WTC11 (cell line): ENCODE data around the gene URB1.

ENCODE experiments used
- CREB1 ChIP-seq: sonication (generic); formaldehyde crosslinking; IDR thresholded peaks from 2 replicates; pipeline ENCODE4 v1.8.0; 2023; ENCODE audit warnings: mild to moderate bottlenecking, missing genetic modification reagents
- ESRRA ChIP-seq: sonication (generic); formaldehyde crosslinking; IDR thresholded peaks from 2 replicates; pipeline ENCODE4 v1.8.1; 2022; ENCODE audit warnings: mild to moderate bottlenecking, missing genetic modification reagents, borderline replicate concordance
- JUN ChIP-seq: sonication (generic); formaldehyde crosslinking; IDR thresholded peaks from 2 replicates; pipeline ENCODE4 v1.8.0; 2023; ENCODE audit warnings: mild to moderate bottlenecking, missing genetic modification reagents
- MYBL2 ChIP-seq: sonication (generic); formaldehyde crosslinking; IDR thresholded peaks from 2 replicates; pipeline ENCODE4 v1.8.1; 2023; ENCODE audit warnings: mild to moderate bottlenecking, moderate library complexity, missing genetic modification reagents
- NR2C2 ChIP-seq: sonication (generic); formaldehyde crosslinking; IDR thresholded peaks from 2 replicates; pipeline ENCODE4 v1.8.0; 2022; ENCODE audit warnings: mild to moderate bottlenecking, missing genetic modification reagents
- PRRX2 ChIP-seq: fragments of 250-450 bp; sonication (Bioruptor Pico); IDR thresholded peaks from 2 replicates; pipeline ENCODE4 v1.8.0; 2021; ENCODE audit warnings: mild to moderate bottlenecking
- SOX15 ChIP-seq: fragments of 250-450 bp; sonication (Bioruptor Pico); IDR thresholded peaks from 2 replicates; pipeline ENCODE4 v1.9.0; 2021; ENCODE audit warnings: mild to moderate bottlenecking
- TEAD1 ChIP-seq: sonication (generic); formaldehyde crosslinking; IDR thresholded peaks from 2 replicates; pipeline ENCODE4 v1.8.0; 2022; ENCODE audit warnings: mild to moderate bottlenecking, missing genetic modification reagents
- TF ChIP-seq, protein P1 (sequence below): fragments of 200-600 bp; IDR thresholded peaks from 2 replicates; pipeline ENCODE4 v1.8.0; 2022; ENCODE audit warnings: antibody characterized with exemption
- TF ChIP-seq, protein P2 (sequence below): sonication (generic); formaldehyde crosslinking; IDR thresholded peaks from 2 replicates; pipeline ENCODE4 v1.8.1; 2023; ENCODE audit warnings: mild to moderate bottlenecking, missing genetic modification reagents
- TF ChIP-seq, protein P3 (sequence below): sonication (generic); formaldehyde crosslinking; IDR thresholded peaks from 2 replicates; pipeline ENCODE4 v1.8.0; 2022; ENCODE audit warnings: mild to moderate bottlenecking, missing genetic modification reagents
- TF ChIP-seq, protein P4 (sequence below): fragments of 250-450 bp; sonication (Bioruptor Pico); IDR thresholded peaks from 2 replicates; pipeline ENCODE4 v1.9.0; 2021; ENCODE audit warnings: mild to moderate bottlenecking, borderline replicate concordance
- TF ChIP-seq, protein P5 (sequence below): sonication (generic); formaldehyde crosslinking; IDR thresholded peaks from 2 replicates; pipeline ENCODE4 v1.8.0; 2023; ENCODE audit warnings: missing genetic modification reagents

DNA sequence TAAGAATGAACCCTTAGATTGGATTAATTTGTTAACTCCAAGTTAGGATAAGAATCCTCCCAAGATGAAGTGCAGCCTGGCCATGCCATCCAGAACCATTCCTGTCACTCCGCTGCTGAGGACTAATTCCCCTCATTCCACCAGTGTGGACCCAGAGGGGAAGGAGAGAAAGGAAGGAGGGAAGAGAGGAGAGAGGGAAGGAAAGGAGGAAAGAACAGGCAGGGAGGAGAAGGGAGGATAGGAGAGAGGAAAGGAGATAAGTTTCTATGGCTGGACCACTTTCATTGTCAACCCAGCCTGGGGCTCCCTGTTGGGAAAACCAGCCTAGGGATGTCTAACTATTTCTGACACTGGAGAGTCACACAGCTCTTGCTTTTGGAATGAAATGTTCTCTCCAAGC lies 89.4 kb downstream of the URB1 start:
- TF ChIP-seq CREB1 (no peak), MYBL2 (no peak), JUN (CRISPR knock-in tag) (no peak), TEAD1 (CRISPR knock-in tag) (no peak), NR2C2 (CRISPR knock-in tag) (no peak), SOX15 (CRISPR knock-in tag) (no peak), ESRRA (CRISPR knock-in tag) (no peak), PRRX2 (CRISPR knock-in tag) (no peak)
- TF ChIP-seq, protein P1, sequence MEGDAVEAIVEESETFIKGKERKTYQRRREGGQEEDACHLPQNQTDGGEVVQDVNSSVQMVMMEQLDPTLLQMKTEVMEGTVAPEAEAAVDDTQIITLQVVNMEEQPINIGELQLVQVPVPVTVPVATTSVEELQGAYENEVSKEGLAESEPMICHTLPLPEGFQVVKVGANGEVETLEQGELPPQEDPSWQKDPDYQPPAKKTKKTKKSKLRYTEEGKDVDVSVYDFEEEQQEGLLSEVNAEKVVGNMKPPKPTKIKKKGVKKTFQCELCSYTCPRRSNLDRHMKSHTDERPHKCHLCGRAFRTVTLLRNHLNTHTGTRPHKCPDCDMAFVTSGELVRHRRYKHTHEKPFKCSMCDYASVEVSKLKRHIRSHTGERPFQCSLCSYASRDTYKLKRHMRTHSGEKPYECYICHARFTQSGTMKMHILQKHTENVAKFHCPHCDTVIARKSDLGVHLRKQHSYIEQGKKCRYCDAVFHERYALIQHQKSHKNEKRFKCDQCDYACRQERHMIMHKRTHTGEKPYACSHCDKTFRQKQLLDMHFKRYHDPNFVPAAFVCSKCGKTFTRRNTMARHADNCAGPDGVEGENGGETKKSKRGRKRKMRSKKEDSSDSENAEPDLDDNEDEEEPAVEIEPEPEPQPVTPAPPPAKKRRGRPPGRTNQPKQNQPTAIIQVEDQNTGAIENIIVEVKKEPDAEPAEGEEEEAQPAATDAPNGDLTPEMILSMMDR = no peak
- TF ChIP-seq, protein P2, sequence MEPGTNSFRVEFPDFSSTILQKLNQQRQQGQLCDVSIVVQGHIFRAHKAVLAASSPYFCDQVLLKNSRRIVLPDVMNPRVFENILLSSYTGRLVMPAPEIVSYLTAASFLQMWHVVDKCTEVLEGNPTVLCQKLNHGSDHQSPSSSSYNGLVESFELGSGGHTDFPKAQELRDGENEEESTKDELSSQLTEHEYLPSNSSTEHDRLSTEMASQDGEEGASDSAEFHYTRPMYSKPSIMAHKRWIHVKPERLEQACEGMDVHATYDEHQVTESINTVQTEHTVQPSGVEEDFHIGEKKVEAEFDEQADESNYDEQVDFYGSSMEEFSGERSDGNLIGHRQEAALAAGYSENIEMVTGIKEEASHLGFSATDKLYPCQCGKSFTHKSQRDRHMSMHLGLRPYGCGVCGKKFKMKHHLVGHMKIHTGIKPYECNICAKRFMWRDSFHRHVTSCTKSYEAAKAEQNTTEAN = no peak
- TF ChIP-seq, protein P3, sequence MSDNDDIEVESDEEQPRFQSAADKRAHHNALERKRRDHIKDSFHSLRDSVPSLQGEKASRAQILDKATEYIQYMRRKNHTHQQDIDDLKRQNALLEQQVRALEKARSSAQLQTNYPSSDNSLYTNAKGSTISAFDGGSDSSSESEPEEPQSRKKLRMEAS = no peak
- TF ChIP-seq, protein P4, sequence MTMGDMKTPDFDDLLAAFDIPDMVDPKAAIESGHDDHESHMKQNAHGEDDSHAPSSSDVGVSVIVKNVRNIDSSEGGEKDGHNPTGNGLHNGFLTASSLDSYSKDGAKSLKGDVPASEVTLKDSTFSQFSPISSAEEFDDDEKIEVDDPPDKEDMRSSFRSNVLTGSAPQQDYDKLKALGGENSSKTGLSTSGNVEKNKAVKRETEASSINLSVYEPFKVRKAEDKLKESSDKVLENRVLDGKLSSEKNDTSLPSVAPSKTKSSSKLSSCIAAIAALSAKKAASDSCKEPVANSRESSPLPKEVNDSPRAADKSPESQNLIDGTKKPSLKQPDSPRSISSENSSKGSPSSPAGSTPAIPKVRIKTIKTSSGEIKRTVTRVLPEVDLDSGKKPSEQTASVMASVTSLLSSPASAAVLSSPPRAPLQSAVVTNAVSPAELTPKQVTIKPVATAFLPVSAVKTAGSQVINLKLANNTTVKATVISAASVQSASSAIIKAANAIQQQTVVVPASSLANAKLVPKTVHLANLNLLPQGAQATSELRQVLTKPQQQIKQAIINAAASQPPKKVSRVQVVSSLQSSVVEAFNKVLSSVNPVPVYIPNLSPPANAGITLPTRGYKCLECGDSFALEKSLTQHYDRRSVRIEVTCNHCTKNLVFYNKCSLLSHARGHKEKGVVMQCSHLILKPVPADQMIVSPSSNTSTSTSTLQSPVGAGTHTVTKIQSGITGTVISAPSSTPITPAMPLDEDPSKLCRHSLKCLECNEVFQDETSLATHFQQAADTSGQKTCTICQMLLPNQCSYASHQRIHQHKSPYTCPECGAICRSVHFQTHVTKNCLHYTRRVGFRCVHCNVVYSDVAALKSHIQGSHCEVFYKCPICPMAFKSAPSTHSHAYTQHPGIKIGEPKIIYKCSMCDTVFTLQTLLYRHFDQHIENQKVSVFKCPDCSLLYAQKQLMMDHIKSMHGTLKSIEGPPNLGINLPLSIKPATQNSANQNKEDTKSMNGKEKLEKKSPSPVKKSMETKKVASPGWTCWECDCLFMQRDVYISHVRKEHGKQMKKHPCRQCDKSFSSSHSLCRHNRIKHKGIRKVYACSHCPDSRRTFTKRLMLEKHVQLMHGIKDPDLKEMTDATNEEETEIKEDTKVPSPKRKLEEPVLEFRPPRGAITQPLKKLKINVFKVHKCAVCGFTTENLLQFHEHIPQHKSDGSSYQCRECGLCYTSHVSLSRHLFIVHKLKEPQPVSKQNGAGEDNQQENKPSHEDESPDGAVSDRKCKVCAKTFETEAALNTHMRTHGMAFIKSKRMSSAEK = no peak
- TF ChIP-seq, protein P5, sequence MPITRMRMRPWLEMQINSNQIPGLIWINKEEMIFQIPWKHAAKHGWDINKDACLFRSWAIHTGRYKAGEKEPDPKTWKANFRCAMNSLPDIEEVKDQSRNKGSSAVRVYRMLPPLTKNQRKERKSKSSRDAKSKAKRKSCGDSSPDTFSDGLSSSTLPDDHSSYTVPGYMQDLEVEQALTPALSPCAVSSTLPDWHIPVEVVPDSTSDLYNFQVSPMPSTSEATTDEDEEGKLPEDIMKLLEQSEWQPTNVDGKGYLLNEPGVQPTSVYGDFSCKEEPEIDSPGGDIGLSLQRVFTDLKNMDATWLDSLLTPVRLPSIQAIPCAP (CRISPR knock-in tag) = no peak
